Fibroblast of peridontal ligament (primary cell): Measurements from ENCODE around the gene FKBP7.
A peak's percentile ranks its signal among the peaks of the same experiment; 100 is the strongest.
"Not testable (repeated sequence)": the region's sequence is repeated elsewhere in the genome, so short reads cannot be mapped to it uniquely, and the experiment has no call there.

Source experiments
- DNase-seq: peaks from one replicate; pipeline ENCODE4 v3.0.0-alpha.2; 2010; ENCODE audit errors: extremely low read depth

FKBP7 gene, protein sequence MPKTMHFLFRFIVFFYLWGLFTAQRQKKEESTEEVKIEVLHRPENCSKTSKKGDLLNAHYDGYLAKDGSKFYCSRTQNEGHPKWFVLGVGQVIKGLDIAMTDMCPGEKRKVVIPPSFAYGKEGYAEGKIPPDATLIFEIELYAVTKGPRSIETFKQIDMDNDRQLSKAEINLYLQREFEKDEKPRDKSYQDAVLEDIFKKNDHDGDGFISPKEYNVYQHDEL

GRCh38 chr2:178478439-178479274 is at the start of gene FKBP7:
FKBP7 (minus strand) TSS chr2:178478600; CDS start chr2:178478499, 101 bp downstream.
- DNase-seq, result peak; percentile 79

GRCh38 chr2:178527592-178527991 is 49.2 kb upstream of the FKBP7 start:
- DNase-seq, result no peak

DNA sequence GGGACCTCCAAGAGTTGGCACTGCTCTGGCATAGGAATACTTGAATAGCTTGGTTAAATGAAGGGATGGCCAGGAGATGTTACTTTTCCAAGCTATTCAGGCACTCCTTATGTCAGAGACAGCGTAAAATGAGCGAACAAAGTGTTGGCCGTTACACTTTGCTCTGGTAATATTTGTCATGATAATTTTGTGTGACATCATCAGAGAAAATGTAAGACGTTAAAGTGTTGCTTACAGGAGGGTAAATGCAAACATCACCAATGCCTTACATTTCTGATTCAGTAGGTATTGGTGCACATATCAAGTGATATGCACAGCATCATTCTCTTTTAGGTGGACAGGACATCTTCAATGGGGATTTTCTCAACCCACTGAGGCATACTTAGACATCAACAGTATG is 47.9 kb upstream of the FKBP7 start:
- no peak for DNase-seq

- DNase-seq, result not testable (repeated sequence)
These were observed 47.1 kb upstream of the FKBP7 start for GRCh38 chr2:178525460-178525859.

- not testable (repeated sequence) for DNase-seq
These were observed 46.6 kb upstream of the FKBP7 start for GRCh38 chr2:178525010-178525409.

GRCh38 chr2:178523596-178524134 is 45.3 kb upstream of the FKBP7 start:
- DNase-seq, result no peak

DNA sequence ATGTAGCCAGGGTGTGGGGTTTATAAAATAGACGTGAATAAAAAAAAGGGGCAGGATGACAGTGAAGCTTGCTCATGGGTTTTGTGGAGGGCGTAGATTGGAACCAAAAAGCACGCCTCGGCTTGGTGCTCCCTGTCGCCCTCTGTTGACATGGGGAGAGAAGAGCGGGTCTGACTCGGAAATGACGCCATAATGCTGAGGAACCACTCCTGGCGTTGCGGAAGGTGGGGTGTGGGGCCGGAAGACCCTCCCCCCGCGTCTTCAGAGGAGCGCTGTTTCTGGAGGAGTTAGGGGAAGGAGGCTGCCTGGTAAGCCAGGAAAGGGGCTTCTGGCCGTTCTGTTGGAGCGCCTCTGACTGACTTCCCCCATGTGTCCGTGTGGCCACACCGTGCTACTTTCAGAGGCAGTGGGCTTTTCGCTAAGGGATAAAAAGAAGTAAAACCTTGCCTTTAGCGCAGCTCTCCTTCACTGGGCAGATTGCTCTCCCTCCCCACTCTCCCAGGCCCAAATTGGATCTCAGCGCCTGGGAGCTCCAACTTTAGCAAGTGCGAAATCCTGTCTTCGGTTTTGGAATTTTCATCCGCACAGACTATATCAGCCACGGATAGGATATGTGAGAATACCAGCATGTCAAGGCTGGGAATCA is 44.7 kb upstream of the FKBP7 start:
- peak; percentile 88 for DNase-seq

DNA sequence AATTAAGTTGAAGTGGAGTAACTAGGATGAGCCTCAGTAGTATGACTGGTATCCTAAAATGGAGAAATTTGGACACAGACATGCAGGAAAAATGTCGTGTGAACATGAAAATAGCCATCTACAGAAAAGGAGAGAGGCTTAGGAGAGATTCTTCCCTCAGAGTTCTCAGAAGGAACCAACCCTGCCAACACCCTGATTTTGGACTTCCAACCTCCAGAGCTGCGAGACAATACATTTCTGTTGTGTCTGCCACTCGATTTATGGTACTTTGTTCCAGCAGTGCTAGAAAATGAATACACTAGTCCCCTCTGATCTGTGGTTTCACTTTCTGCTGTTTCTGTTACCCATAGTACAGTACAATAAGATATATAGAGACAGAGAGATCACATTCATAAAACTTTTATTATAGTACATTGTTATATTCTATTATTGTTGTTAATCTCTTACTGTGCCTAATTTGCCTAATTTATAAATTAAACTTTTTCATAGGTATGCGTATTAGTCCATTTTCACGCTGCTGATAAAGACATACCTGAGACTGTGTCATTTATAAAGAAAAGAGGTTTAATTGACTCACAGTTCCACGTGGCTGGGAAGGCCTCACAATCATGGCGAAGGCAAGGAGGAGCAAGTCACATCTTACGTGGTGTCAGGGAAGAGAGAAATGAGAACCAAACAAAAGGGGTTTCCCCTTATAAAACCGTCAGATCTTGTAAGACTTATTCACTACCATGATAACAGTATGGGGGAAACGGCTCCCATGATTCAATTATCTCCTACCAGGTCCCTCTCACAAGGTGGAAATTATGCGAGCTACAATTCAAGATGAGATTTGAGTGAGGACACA is 43.1 kb upstream of the FKBP7 start:
- no peak for DNase-seq

- DNase-seq, result peak; percentile 43
These were observed 39.1 kb upstream of the FKBP7 start for GRCh38 chr2:178517496-178517895.

DNA sequence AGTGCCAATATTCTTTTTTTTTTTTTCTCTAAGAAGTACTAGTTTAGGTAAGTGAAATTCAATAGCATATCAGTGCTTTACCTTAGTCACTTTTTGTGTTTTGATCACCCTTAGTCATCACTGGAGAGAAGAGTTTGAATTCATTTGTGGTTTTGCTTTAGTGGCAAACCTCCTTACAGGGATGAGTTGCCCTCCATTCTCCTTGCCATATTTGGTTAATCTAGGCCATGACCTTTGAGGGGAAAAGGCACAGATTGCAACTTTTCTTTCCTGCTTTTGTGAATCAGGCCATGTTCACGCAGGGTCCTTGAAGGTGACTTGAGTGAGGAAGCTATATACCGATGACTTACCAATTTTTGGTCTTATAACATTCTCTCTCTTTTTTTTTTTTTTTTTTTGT is 36.3 kb upstream of the FKBP7 start:
- DNase-seq, result peak; percentile 44

- peak; percentile 50 for DNase-seq
These were observed 35.5 kb upstream of the FKBP7 start for GRCh38 chr2:178513876-178514275.

DNA sequence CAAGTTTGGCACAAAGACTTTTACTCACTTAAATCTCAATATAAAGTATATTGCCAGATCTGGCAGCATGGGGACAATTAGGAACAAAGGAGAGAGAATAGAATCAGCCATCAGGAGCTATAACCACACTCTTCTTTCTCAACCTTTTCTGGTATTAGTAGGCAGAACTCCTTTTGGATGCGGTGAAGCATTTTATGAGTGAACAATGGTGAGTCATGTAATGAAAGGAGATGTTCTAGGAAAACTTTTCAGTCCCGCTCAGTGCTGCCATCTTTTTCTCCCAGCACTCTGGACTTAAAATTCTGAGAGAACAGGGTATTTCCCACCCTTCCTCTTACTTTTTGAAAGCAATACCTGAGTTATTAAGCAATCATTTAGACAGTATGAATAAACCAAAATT is 34.1 kb upstream of the FKBP7 start:
- peak; percentile 39 for DNase-seq

DNA sequence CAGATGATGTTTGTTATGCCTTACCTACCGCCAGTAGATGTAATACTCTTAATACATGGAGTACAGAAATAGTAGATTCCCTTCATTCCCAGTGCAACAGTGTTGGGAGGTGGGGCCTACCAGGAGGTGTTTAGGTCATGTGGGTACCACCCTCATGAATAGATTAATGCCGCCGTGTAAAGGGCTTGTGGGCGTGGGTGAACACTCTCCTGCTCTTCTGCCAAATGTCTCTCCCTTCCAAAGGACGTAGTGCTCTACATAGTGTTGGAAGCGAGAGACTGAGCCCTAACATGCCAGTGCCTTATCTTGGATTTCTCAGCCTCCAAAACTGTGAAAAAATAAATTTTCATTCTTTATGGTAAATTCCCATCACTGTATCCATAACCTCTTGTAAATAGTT is 32.0 kb upstream of the FKBP7 start:
- no peak for DNase-seq

- DNase-seq, result no peak
These were observed 30.2 kb upstream of the FKBP7 start for GRCh38 chr2:178508646-178509045.

- DNase-seq, result no peak
These were observed 28.5 kb upstream of the FKBP7 start for GRCh38 chr2:178506949-178507348.

GRCh38 chr2:178506524-178506923 is 28.1 kb upstream of the FKBP7 start:
- no peak for DNase-seq

DNA sequence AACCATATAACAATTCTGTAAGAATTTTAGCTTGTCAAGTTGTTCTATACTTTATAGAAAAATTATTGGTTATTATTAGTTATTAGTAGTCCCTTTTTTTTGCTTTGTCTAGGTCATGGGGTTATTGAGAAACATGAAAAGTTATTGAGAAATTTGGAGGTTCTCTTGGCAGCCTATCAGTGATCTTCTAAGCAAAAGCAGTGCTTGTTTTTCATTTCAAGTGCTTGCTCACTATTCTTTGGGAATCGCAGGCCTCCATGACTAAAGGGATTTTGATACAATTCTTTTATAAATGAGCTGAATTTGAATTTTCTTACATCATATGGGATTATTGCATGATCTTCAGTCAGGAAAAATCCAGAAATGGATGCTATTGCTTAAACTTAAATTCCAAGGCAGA is 27.7 kb upstream of the FKBP7 start:
- DNase-seq, result peak; percentile 25

GRCh38 chr2:178502751-178503150 is 24.4 kb upstream of the FKBP7 start:
- no peak for DNase-seq

GRCh38 chr2:178499640-178500039 is 21.2 kb upstream of the FKBP7 start:
- no peak for DNase-seq

DNA sequence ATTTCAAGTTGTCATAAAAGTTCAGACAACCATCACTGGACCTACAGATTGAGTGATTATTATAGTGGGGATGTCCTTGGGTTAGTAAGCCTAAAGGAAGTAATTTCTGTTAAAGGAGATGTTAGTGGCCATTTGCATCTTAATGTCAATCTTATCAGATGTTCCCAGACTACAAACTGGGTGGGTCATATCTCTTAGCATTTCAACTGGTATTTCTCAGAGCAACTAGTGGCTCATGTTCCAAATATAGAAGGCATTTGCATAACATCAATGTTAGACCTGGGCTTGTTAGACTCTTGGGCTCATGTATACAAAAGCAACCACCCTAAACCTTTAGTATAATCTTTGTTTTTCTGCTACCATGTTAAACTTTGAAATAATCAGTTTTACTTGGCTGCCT is 19.7 kb upstream of the FKBP7 start:
- DNase-seq, result no peak

- no peak for DNase-seq
These were observed 17.6 kb upstream of the FKBP7 start for GRCh38 chr2:178496049-178496448.

DNA sequence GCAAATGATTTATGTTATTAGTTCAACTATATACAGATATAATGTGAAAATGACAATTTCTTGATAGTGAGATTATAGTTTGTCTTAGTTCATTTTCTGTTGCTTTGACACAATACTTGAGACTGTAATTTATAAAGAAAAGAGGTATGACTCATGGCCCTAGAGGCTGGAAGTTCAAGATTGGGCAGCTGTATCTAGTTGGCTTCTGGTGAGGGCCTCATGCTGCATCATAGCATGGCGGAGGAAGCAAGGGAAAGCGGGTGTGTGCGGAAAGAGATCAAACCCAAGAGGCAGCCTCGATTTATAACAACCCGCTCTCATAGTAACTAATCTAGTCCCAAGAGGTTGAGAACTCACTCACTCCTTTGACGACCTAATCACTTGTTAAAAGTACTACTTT is 13.2 kb upstream of the FKBP7 start:
- DNase-seq, result peak; percentile 20
